ENCODE measurements around the gene RAP1GAP2. TPM values are rescaled to one million over a fixed set of nuclear protein-coding genes. Genes with fewer than 3 reads are reported as not detected.
A peak's percentile ranks its signal among the peaks of the same experiment; 100 is the strongest.
"Not testable (repeated sequence)": the region's sequence is repeated elsewhere in the genome, so short reads cannot be mapped to it uniquely, and the experiment has no call there.

Gene RAP1GAP2
- total RNA-seq, 1 donor from 2014 or later = 57.2 TPM

GRCh38 chr17:2867441-2868424 lies 71.5 kb downstream of the RAP1GAP2 start:
- intact Hi-C loops (cut with DNase I) = no loop called here
- DNase-seq (ENCODE audit: missing footprints) (no peak), ATAC-seq (no peak)

GRCh38 chr17:2869604-2870003 lies 73.4 kb downstream of the RAP1GAP2 start:
- ATAC-seq = peak; percentile 27
- intact Hi-C loops (cut with DNase I) = no loop called here

GRCh38 chr17:2871205-2871604 lies 75.0 kb downstream of the RAP1GAP2 start:
- DNase-seq (ENCODE audit: missing footprints) (no peak), ATAC-seq (no peak)
- intact Hi-C loops (cut with DNase I) = no loop called here

More at GRCh38 chr17:2869604-2870003, 73.4 kb downstream of the RAP1GAP2 start:
- no peak for DNase-seq (ENCODE audit: missing footprints)

GRCh38 chr17:2871720-2872119 lies 75.5 kb downstream of the RAP1GAP2 start:
- intact Hi-C loops (cut with DNase I) = no loop called here
- ATAC-seq (no peak), DNase-seq (ENCODE audit: missing footprints) (no peak)

GRCh38 chr17:2872282-2872681 lies 76.0 kb downstream of the RAP1GAP2 start:
- ATAC-seq (no peak), DNase-seq (ENCODE audit: missing footprints) (no peak)
- intact Hi-C loops (cut with DNase I) = no loop called here

GRCh38 chr17:2874189-2874686 lies 78.0 kb downstream of the RAP1GAP2 start:
- ATAC-seq (peak; percentile 27), DNase-seq (ENCODE audit: missing footprints) (no peak)
- intact Hi-C loops (cut with DNase I) = no loop called here

- DNase-seq (ENCODE audit: missing footprints) (no peak), ATAC-seq (no peak)
- intact Hi-C loops (cut with DNase I) = no loop called here
Observed at GRCh38 chr17:2875608-2876007, 79.4 kb downstream of the RAP1GAP2 start.

- no peak for ATAC-seq
- intact Hi-C loops (cut with DNase I) = no loop called here
Observed at GRCh38 chr17:2876467-2876866, 80.2 kb downstream of the RAP1GAP2 start.

GRCh38 chr17:2878751-2879254 lies 82.6 kb downstream of the RAP1GAP2 start:
- ATAC-seq (no peak), DNase-seq (ENCODE audit: missing footprints) (no peak)
- intact Hi-C loops (cut with DNase I) = no loop called here

More at GRCh38 chr17:2876467-2876866, 80.2 kb downstream of the RAP1GAP2 start:
- no peak for DNase-seq (ENCODE audit: missing footprints)

GRCh38 chr17:2880050-2880449 lies 83.8 kb downstream of the RAP1GAP2 start:
- ATAC-seq (no peak), DNase-seq (ENCODE audit: missing footprints) (no peak)
- intact Hi-C loops (cut with DNase I) = no loop called here

GRCh38 chr17:2881295-2881694 lies 85.1 kb downstream of the RAP1GAP2 start:
- DNase-seq (ENCODE audit: missing footprints) = no peak
- no peak for ATAC-seq
- intact Hi-C loops (cut with DNase I) = no loop called here

- intact Hi-C loops (cut with DNase I) = no loop called here
- DNase-seq (ENCODE audit: missing footprints) = no peak
- peak; percentile 79 for ATAC-seq
Observed at GRCh38 chr17:2883544-2884213, 87.4 kb downstream of the RAP1GAP2 start.

- no peak for DNase-seq (ENCODE audit: missing footprints)
- intact Hi-C loops (cut with DNase I) = no loop called here
Observed at GRCh38 chr17:2885733-2886132, 89.5 kb downstream of the RAP1GAP2 start.

GRCh38 chr17:2888326-2888725 lies 92.1 kb downstream of the RAP1GAP2 start:
- intact Hi-C loops (cut with DNase I) = no loop called here
- DNase-seq (ENCODE audit: missing footprints) = no peak
- ATAC-seq = no peak

More at GRCh38 chr17:2885733-2886132, 89.5 kb downstream of the RAP1GAP2 start:
- no peak for ATAC-seq

- ATAC-seq = peak; percentile 12
- intact Hi-C loops (cut with DNase I) = no loop called here
Observed at GRCh38 chr17:2889256-2889655, 93.0 kb downstream of the RAP1GAP2 start.

GRCh38 chr17:2890778-2891177 lies 94.5 kb downstream of the RAP1GAP2 start:
- ATAC-seq; intact Hi-C loops (cut with DNase I): not testable (repeated sequence)
- peak; percentile 4 for DNase-seq (ENCODE audit: missing footprints)

More at GRCh38 chr17:2889256-2889655, 93.0 kb downstream of the RAP1GAP2 start:
- DNase-seq (ENCODE audit: missing footprints) = no peak

GRCh38 chr17:2892305-2892971 lies 96.2 kb downstream of the RAP1GAP2 start:
- no peak for ATAC-seq
- peak; percentile 8 for DNase-seq (ENCODE audit: missing footprints)
- intact Hi-C loops (cut with DNase I) = no loop called here

- DNase-seq (ENCODE audit: missing footprints) (peak; percentile 45), ATAC-seq (no peak)
- intact Hi-C loops (cut with DNase I) = no loop called here
Observed at GRCh38 chr17:2893422-2893914, 97.2 kb downstream of the RAP1GAP2 start.

- intact Hi-C loops (cut with DNase I) = no loop called here
- ATAC-seq = no peak
Observed at GRCh38 chr17:2894782-2895181, 98.5 kb downstream of the RAP1GAP2 start.

More at GRCh38 chr17:2894782-2895181, 98.5 kb downstream of the RAP1GAP2 start:
- DNase-seq (ENCODE audit: missing footprints) = no peak
